Neural cell (in vitro differentiated cells): Measurements from ENCODE around the gene AHNAK2.

ENCODE experiments used
- CTCF ChIP-seq: fragments of 450-650 bp; IDR thresholded peaks from 2 replicates; pipeline ENCODE4 v1.5.1; 2014; ENCODE audit warnings: antibody characterized with exemption, mild to moderate bottlenecking, moderate library complexity; ENCODE audit not compliant: poor library complexity, severe bottlenecking
- EP300 ChIP-seq: fragments of 450-650 bp; conservative IDR thresholded peaks from 2 replicates; pipeline ENCODE4 v1.6.1; 2014; ENCODE audit warnings: antibody characterized with exemption, mild to moderate bottlenecking, moderate library complexity; ENCODE audit not compliant: poor library complexity, severe bottlenecking
- POLR2AphosphoS5 ChIP-seq: IDR thresholded peaks from 2 replicates; pipeline ENCODE4 v1.6.1; 2012
- REST ChIP-seq: IDR thresholded peaks from 2 replicates; pipeline ENCODE4 v1.6.1; 2012; ENCODE audit warnings: borderline replicate concordance

- no peak for TF ChIP-seq CTCF
- no peak for TF ChIP-seq POLR2AphosphoS5
- TF ChIP-seq EP300, result no peak
- no peak for TF ChIP-seq REST
Measured at GRCh38 chr14:105010106-105010505, 31.9 kb upstream of the AHNAK2 start.
